GM20431 (cell line): ENCODE measurements around the gene AP3S1.

Experiments
- in situ Hi-C: fragments of 300-500 bp; cut with MseI, MboI; formaldehyde crosslinking; loops from one replicate; pipeline ENCODE4 v1.15.0; 2020; ENCODE audit warnings: low sequenced_read_pairs; ENCODE audit not compliant: unreplicated experiment

AP3S1 gene

GRCh38 chr5:115820846-115821245, 20.9 kb upstream of the AP3S1 start:
- in situ Hi-C loops: no loop called here

GRCh38 chr5:115824983-115825382, 16.8 kb upstream of the AP3S1 start:
- in situ Hi-C loops: loop anchor here (25.0 kb wide), 2 partner anchors 237 to 513 kb away; no protein-coding TSS in a partner anchor

DNA sequence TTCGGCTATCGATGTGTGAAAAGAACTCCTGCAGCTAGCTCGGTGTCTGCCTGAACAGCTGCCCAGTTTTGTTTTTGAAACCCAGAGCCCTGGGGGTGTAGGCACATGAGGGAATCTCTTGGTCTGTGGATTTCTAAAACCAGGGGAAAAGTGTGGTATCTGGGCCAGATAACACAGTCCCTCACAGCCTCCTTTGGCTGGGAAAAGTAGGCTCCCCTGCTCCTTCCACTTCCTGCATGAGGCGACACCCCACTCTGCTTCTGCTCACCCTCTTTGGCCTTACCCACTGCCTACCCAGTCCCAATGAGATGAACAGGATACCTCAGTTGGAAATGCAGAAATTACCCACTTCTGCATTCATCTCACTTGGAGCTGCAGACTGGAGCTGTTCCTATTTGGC, 15.8 kb upstream of the AP3S1 start:
- in situ Hi-C loops: loop anchor here (25.0 kb wide), 2 partner anchors 236 to 514 kb away; no protein-coding TSS in a partner anchor

GRCh38 chr5:115829913-115830312, 11.8 kb upstream of the AP3S1 start:
- in situ Hi-C loops: loop anchor here (25.0 kb wide), 2 partner anchors 232 to 518 kb away; no protein-coding TSS in a partner anchor

DNA sequence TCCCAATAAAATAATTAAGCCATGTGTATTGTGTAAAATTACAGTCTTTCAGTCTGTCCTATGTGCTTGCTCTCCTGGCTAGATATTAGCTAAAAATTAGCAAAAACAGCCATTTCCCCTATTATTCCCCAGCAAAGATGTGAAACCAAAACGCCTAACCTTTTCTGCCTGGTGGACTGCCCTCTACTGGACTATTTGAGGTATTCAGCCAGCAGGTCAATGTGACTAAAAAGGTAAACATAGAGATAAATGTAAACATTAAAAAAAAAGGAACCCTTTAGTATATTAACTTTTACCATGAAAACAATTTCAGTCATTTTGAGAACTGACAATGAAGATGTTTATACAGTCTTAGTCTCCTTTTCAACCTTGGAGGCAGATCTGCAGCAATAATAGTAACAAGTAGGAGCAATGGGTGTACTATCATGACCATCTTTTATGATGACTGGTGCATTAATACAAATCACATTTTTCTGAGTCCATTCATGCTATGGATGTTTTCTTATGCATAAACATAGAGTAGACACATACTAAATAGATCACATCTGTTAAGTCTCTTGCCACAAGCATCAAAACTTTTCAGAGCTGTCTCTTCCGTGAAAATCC, 10.5 kb upstream of the AP3S1 start:
- in situ Hi-C loops: loop anchor here (25.0 kb wide), 2 partner anchors 231 to 519 kb away; no protein-coding TSS in a partner anchor

- in situ Hi-C loops: loop anchor here (25.0 kb wide), 2 partner anchors 227 to 523 kb away; no protein-coding TSS in a partner anchor
Observed at GRCh38 chr5:115835481-115835880, 6.3 kb upstream of the AP3S1 start.

- in situ Hi-C loops: loop anchor here (25.0 kb wide), 2 partner anchors 223 to 527 kb away; no protein-coding TSS in a partner anchor
Observed at GRCh38 chr5:115838885-115839518, 2.7 kb upstream of the AP3S1 start.

- in situ Hi-C loops: loop anchor here (25.0 kb wide), 2 partner anchors 221 to 529 kb away; no protein-coding TSS in a partner anchor
Observed at GRCh38 chr5:115840873-115841272, 862 bp upstream of the AP3S1 start.

DNA sequence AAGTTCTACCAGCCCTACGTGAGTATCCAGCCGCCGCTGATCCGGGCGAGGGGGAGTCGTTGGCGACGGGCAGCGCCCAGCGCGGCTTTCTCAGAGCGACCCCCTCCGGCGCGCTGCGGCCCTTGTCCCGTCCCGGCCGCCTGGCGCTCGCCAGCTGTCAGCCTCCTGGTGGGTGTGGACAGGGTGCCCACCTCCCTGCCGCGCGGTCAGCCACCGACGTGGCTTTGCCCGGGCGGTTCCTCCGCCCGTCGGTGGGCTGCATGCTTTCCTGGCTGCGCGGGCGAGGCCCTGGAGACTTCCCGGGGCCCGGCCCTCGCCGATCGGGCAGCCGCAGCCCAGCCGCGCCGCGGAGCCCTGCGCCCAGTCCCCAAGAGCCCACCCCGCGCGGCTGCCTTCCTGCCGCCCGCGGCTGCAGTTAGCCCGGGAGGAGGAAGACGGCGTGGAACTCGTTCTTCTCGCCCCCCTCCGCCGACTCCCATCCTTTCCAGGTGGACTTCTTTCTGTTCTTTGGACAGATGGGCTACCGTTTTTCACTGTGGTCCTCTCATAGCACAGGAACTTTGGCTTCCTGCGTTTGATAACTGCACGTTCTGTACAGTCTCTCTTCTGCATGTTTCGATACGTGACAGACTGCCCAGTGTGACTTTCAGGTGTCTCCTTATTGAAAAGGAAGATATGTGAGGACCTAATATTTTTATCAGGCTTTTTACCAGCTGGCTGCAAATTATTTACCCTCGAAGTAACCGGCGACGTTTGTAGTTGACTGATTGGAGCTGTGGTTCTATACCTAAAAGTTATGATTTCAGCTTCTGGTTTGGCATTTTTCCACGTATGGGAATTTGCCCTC, 577 bp downstream of the AP3S1 start:
- in situ Hi-C loops: loop anchor here (25.0 kb wide), 2 partner anchors 220 to 530 kb away; no protein-coding TSS in a partner anchor

GRCh38 chr5:115842952-115843351, 1.2 kb downstream of the AP3S1 start:
- in situ Hi-C loops: loop anchor here (25.0 kb wide), 2 partner anchors 219 to 531 kb away; no protein-coding TSS in a partner anchor

DNA sequence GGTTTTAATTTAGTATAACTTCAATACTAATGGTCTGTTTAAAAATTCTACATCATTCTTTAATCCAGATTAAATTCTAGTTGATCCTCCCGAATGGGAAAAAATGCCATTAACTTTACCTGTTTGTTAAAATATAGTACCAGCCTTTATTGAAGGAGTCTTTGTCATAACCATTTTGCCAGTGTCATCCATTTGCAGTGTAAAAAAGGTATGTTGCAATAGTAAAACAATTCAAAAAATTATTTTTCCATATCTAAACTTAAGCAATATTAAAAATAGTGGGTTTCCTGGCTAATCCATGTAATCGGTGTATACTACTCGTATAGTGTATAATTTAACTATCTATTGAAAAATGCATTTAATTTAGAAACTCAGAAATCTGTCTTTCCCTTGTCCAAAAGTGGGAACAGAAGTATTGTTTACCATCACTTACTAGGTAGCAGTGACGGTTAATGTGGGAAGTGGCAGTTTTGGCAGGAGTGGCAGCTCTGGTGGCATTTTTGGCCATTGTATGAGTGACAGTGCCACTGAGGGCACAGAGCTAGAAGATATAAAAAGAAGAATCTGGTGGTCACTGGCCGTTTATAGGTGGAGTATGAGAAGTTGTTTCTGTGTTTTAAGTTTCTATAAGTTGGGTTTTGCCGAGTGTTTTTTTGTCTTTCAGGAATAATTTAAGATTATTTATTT, 1.9 kb downstream of the AP3S1 start:
- in situ Hi-C loops: loop anchor here (25.0 kb wide), 2 partner anchors 219 to 531 kb away; no protein-coding TSS in a partner anchor

- in situ Hi-C loops: loop anchor here (25.0 kb wide), 2 partner anchors 218 to 532 kb away; no protein-coding TSS in a partner anchor
Observed at GRCh38 chr5:115844321-115844817, 2.6 kb downstream of the AP3S1 start.

GRCh38 chr5:115847290-115847689, 5.6 kb downstream of the AP3S1 start:
- in situ Hi-C loops: loop anchor here (25.0 kb wide), 2 partner anchors 215 to 535 kb away; no protein-coding TSS in a partner anchor

DNA sequence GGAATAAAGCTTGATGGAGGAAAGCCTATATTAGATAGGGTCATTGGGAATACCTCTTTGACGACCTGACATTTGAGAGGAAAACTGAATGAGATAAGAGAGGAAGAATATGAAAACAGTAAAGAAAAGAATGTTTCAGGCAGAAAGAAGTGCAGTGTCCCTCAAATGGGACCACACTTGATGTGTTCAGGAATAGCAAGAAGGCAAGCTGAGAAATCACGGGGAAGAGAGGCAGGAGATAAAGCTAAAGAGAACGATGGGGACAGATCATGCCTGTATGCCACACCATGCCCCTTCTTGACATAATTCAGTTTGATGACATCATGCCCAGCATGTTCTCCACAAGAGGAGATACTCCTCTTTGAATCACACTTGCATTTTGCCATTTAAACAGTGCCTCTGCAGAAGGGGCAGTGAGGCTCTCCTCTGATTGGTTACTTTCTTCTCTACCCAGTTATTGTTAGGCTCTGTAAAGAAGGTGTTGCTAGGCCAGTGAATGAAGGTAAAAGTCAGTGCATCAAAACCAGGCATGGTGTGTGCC, 7.6 kb downstream of the AP3S1 start:
- in situ Hi-C loops: loop anchor here (25.0 kb wide), 2 partner anchors 213 to 537 kb away; no protein-coding TSS in a partner anchor

DNA sequence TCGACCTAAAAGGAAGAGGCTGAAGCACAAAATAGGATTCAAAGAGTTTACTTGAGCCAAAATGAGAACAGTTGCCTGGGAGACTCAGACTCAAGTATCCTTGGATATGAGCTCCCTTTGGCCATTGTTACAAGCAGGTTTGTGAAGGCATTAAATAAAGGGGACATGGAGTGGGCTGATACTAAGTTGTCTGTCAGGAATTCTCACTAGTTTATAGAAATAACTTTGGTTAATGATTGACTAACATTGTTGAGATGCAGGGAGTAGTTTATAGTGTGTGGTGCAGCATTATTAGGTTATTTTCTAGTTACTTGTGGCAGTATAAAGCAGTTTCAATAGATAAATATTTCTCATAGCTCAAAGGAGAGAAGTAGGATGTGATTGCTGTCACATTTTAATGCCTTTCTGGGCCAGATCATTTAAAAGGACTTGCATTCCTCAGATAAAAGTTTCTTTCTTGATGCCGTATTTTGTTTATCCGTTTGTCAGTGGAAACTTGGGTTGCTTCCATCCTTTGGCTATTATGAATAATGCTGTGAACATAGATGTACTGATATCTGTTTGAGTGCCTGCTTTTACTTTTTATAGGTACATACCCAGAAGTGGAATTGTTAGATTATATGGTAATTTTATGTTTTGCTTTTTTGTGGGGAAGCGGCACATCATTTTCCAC, 9.1 kb downstream of the AP3S1 start:
- in situ Hi-C loops: no loop called here

- in situ Hi-C loops: no loop called here
Observed at GRCh38 chr5:115854139-115854538, 12.4 kb downstream of the AP3S1 start.

DNA sequence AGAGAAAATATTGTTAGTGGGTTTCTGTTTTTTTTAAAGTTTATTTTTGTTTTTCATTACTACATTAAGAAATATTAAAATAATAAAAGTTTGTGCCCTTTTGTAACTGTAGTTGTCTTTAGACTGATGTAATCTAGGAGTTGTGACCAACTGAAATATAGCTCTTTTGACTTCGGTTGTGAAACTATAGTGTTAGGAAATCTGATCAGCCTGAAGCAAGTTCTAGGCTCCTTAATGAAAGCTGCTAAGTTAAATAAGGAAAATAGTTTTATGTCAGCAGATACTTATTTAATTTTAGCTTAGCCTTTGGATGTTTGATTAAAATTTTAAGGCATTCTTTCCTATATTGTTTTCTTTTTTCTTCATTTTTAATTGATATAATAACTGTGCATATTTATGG, 14.2 kb downstream of the AP3S1 start:
- in situ Hi-C loops: no loop called here

DNA sequence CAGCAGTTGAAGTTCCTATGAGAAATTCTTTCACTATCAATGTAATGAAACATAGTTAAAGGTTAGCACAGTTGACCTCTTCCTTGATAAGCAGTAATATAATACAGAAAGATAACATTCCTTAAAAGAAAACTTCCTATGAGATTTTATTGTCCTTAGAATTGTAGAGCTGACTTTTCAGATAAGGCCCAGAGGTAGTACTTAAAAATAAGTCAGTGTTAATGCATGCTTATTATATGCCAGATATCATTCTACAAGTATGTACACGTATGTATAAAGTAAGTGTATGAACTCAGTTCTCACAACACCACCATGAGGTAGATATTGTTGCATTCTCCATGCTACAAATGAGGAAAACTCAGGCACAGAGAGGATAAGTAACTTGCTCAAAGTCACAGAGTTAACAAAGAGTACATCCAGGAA, 15.3 kb downstream of the AP3S1 start:
- in situ Hi-C loops: no loop called here
